NCI-H1694 treated with DMSO at 0.1 percent for 48 hours (cell line): ENCODE data around the gene IQSEC1.

ENCODE experiments used
- DNase-seq: peaks from one replicate; lab custom pipeline; 2025; lab: John Stamatoyannopoulos, UW

The IQSEC1 gene

GRCh38 chr3:13028010-13028821, 45.0 kb downstream of the IQSEC1 start:
- no peak for DNase-seq

DNA sequence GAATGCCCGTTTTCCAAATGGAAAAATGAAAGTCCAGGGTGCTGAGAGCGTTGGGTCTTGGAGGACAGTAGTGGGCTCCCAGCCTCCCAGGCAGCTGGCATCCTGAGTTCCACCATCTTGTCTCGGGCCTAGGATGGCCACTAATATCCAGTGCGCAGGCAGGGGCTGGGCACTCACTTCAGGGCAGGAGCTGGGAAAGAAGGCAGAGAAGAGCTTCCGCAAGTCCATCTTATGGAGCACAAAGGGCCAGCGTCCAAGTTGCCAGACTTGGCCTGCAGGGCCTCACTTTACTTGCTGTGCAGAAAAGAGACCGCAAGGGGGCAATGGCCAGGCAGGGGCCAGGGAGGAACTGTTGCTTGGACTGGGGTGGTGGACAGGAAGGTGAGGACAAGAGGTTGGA, 46.1 kb downstream of the IQSEC1 start:
- no peak for DNase-seq

GRCh38 chr3:13026534-13026933, 46.7 kb downstream of the IQSEC1 start:
- no peak for DNase-seq

GRCh38 chr3:13025778-13026518, 47.3 kb downstream of the IQSEC1 start:
- no peak for DNase-seq

DNA sequence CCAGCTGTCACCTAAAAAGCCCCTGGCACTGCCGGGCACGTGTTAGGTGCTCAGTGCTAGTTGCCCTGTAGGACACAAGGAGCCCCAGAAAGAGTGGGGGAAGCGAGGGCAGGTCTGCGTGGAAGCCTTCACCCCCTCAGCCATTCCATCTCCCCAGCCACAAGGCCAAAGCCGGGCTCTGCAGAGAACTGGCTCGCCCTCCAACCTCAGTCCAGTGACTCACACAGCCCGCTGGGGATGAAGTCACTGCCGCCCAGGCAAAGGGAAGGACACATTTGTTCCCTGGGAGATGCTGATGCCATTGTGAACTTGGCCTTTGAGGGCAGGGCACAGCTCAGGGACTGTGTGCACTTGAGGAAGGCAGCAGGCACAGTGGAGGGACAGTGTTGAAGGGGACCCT, 48.1 kb downstream of the IQSEC1 start:
- no peak for DNase-seq

- DNase-seq = no peak
Observed at GRCh38 chr3:13024765-13025065, 48.5 kb downstream of the IQSEC1 start.

- DNase-seq = no peak
Observed at GRCh38 chr3:13023971-13024764, 49.1 kb downstream of the IQSEC1 start.

DNA sequence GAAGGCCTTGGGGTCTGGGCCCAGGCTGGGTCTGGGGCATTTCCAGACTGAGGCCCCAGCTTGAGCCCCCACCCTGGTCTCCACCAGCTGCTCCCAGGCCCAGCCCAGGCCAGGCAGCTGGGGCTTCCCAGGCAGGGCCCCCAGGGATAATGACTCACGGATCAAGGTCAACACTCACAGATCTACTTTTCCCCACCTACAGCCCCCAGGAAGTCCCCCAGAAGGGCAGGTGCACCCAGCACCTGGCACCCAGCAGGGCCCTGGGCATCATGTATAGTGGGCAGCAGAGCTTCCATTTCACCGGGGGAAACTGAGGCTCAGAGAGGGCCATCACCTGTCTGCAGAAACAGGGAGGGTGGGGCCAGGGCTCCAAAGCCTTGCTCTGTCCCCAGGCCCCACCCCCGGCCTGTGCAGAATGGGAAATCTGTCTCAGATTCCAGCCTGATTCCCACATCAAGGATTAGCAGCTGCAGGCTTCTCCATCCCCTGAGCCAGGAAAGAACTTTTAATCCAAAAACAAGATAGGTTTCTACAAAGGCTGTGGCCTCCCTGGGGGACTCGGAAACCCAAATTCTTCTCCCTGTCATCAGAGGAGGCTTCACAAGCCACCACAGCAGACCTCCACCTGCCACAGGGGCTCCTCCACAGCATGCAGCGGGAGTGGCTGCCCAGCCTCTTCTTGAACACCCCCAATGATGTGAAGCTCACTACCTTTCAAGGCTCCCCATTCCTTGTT, 49.8 kb downstream of the IQSEC1 start:
- no peak for DNase-seq

DNA sequence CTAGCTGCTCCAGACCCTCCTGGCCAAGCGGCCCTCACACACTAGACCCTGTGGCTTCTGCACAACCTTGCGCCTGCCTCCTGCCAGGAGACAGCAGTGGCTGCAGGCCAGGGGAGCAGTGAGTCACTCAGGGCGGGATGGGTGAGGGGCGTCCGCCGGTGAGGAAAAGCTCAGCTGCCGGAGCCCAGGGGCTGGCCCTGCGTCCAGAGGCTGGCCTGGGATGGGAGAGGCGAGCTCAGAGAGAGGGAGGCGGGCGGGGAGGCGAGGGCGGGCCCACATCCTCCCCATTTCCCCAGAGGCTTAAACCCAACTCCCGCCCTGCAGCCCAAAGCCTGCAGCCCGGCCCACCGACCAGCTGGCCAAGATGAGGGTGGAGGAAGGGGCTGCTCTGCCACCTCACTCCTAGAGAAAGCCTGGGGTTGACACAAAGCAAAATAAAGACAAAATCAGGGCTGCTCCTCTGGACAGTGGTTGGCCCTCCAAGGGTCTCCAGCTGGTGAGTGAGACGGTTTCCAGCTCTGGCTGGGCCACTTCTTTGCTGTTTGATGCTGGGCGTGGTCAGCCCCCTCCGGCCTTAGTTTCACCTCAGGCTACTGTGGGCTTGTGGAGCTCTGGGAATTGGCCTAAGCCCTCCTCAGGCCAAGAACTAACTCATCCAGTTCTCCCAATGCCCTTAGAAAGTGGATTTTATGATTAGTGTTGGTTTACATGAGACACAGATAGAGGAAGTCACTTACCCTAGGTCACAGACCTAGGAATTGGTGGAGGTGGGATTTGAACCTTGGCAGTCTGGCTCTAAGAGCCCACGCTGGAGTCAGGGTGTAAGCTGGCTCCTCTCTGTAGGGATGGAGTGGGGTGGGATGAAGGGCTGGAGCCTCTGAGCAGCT, 50.6 kb downstream of the IQSEC1 start:
- DNase-seq = peak; percentile 10

DNA sequence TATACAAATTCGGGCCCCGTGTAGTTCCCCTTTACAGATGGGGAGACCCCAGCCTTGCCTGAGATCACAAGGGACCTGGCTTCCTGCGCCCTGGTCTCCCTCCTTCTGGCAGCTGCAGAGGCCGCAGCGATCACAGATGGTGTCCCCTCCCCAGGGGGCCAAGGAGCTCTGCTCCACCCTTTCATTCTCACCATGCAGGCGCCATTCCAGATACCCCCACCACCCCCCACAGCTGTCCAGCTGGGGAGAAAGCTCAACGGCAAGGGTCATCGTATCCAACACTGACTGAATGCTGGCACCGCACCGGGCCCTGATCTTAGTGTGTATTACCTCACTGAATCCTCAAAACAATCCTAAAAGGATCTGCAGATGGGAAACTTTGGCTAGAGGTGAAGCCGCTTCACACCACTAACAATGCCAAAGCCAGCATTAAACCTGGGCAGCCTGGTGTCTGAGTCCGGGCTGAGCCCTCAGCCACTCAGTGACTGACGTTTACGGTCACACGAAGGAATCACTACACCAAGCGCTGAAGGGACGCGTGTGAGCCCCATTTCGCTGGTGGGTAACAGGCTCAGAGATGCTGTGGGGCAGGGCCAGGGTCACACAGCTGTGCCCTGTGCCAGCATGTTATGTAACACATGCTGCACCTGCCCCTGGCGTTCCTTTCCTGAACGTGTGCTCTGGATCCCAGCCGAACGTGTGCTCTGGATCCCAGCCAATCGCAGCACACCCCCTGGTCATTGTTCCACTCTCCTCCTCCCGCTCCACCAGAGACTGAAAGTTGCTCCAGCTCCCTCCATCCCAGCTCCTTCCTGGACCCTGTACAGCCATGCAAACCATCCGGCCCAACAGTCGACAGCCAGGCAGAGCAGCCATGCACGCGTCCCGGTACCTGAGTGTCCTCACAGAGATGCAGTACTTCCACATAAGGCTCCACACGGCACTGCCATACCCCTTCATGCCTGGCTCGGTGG, 51.8 kb downstream of the IQSEC1 start:
- DNase-seq = peak; percentile 5

DNA sequence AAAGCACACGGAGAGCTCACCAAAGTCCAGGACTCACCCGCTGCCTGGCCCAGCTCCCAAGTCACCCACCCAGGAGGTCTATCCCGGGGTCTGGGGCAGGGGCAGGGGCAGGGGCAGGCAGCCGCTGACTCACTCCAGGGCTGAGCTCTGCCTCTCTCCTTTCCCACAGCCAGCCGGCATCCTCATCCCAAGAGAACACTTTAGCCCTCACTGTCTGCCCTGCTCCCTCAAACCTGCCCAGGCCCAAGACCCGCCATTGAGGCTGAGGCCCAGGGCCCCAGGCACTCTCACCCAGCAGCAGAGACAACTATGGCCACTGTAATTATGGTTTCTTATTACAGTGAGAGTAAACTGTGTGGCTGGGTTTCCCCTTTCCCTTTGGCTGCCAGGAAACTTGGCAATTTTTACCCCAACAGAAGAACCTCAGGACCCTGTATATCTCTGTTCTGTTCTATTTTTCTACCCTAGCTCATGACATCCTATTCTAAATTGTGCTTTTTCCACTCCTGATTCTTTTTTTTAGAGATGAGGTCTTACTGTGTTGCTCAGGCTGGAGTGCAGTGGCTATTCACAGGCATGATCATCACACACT, 53.0 kb downstream of the IQSEC1 start:
- no peak for DNase-seq

GRCh38 chr3:13019243-13020095, 53.8 kb downstream of the IQSEC1 start:
- no peak for DNase-seq

DNA sequence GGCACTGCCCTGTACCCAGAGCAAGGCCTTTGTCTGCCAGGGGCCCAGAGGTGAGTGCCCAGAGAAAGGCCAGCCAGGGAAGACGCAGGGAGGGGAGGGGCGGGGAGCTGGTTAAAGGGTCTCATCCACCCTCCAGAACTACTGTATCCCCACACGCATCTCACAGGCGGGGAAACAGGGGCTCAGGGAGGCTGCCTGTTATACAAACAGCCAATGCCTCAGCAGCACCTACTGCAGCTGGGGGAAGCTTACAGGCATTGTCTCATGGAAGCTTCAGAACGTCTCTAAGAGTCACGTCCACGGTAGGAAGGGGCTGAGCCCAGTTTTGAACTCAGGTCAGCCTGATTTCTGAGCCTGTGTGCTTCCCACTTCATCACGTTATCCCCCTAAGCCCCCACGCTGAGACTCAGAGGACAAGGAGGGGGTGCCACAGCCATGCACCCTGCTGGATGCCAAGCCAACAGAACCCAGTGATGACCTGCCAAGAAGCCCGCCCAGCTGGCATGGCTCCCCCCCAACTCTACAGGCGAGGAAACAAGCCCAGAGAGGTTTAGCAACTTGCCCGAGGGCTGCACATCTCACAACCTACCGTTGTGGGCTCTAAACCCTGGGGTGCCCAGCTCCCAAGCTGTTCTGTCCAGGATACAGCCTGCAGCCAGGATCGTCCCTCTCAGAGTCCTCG, 54.5 kb downstream of the IQSEC1 start:
- no peak for DNase-seq

GRCh38 chr3:13018043-13018451, 55.2 kb downstream of the IQSEC1 start:
- DNase-seq = no peak

GRCh38 chr3:13017361-13018042, 55.7 kb downstream of the IQSEC1 start:
- no peak for DNase-seq

DNA sequence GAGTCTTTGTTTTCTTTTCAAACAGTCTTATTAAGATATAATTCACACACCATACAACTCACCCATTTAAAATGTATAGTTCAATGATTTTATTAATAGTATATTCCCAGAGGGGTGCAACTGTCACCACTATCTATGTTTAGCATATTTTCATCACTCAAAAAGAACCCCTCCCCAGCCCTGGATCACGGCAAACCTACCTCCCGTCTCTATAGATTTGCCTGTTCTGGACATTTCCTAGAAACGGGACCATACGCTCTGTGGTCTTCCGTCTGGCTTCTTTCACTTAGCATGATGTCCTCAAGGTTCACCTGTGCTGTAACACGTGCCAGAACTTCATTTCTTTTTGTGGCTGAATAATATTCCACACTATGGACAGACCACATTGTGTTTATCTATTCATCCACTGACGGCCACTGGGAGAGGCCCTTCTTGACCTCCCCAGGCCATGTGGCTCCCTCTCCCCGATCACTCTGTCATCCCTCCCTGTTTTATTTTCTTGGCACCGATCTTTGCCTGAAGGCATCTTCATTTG, 56.4 kb downstream of the IQSEC1 start:
- DNase-seq = no peak

GRCh38 chr3:13016083-13016720, 57.0 kb downstream of the IQSEC1 start:
- DNase-seq = no peak
